HCT116 (cell line): ENCODE results near the gene KLF17. TPM values are rescaled to one million over a fixed set of nuclear protein-coding genes. Genes with fewer than 3 reads are reported as not detected.

Source experiments
- ATAC-seq: fragments of 200-7000 bp; cut with Tn5 transposase; 2 replicates; pipeline ENCODE4 v1.9.1; 2020; ENCODE audit warnings: mild to moderate bottlenecking, moderate library complexity
- BruUV-seq: library from RNA; stranded (reverse); fragments of 400-500 nt; replicated peaks from 2 replicates; lab custom pipeline; 2021; lab: Mats Ljungman, UMichigan
- CTCF ChIA-PET: fragments of 300-600 bp; sonication (Branson Sonifier 250); formaldehyde crosslinking; loops from one replicate; lab custom pipeline; 2021; ENCODE audit warnings: antibody characterized with exemption; lab: Charles Lee
- POLR2A ChIA-PET: fragments of 300-600, 350-600 bp; sonication (Branson Sonifier 250); formaldehyde crosslinking; loops from one replicate; lab custom pipeline; 2021; ENCODE audit warnings: antibody characterized with exemption; lab: Charles Lee
- RAD21 ChIA-PET, 2 experiments: fragments of 300-600 bp; sonication (Branson Sonifier 250); formaldehyde crosslinking; loops; one replicate each; lab custom pipeline; 2023; ENCODE audit warnings: low total read pairs in 2 of 2; ENCODE audit not compliant: uncharacterized antibody in 2 of 2, unreplicated experiment in 2 of 2, low non-redundant PET in 1 of 2; lab: Charles Lee
- DNase-seq: peaks from one replicate; pipeline ENCODE4 v3.0.0-alpha.2; 2010; ENCODE audit warnings: low read depth, low spot score
- H2AFZ ChIP-seq: fragments of 200-600 bp; shearing (Covaris generic), sonication (generic); 2 replicates; pipeline ENCODE4 v1.6.1; 2017; ENCODE audit warnings: low read depth, mixed run types, mixed read lengths, antibody characterized with exemption, low read length; ENCODE audit not compliant: poor library complexity, severe bottlenecking
- H3K27ac ChIP-seq: 2 replicates; pipeline ENCODE4 v1.5.1; 2012; ENCODE audit warnings: low read depth, low read length
- H3K27me3 ChIP-seq: fragments of 200-600 bp; sonication (generic); 2 replicates; pipeline ENCODE4 v1.6.1; 2016; ENCODE audit warnings: mixed run types, low read length, mixed read lengths; ENCODE audit not compliant: insufficient read depth
- H3K36me3 ChIP-seq, 2 experiments: fragments of 200-500 bp in 1 of 2; fragments of 200-600 bp in 1 of 2; sonication (Bioruptor generic) in 1 of 2; sonication (generic) in 1 of 2; 2 replicates each; pipeline versions ENCODE4 v1.5.1 to v1.6.1; 2014 to 2016; ENCODE audit warnings: low read length in 2 of 2, inconsistent platforms in 1 of 2, mixed read lengths in 1 of 2, mixed run types in 1 of 2; ENCODE audit not compliant: insufficient read depth in 2 of 2, control insufficient read depth in 1 of 2
- H3K4me1 ChIP-seq, 2 experiments: fragments of 200-600 bp in 1 of 2; sonication (generic) in 1 of 2; 2 replicates each; pipeline versions ENCODE4 v1.5.1 to v1.6.1; 2012 to 2017; ENCODE audit warnings: low read length in 2 of 2, inconsistent platforms in 1 of 2, mild to moderate bottlenecking in 1 of 2, mixed read lengths in 1 of 2, mixed run types in 1 of 2, moderate library complexity in 1 of 2; ENCODE audit not compliant: insufficient read depth in 2 of 2, control insufficient read depth in 1 of 2
- H3K4me2 ChIP-seq: fragments of 200-600 bp; sonication (generic); 2 replicates; pipeline ENCODE4 v1.6.1; 2017; ENCODE audit warnings: mixed run types, low read length, mixed read lengths
- H3K4me3 ChIP-seq, 2 experiments: fragments of 200-600 bp in 1 of 2; sonication (generic) in 1 of 2; replicated peaks in 1 of 2; 2 replicates each; pipeline ENCODE4 v1.5.1; 2011 to 2016; ENCODE audit warnings: low read length in 2 of 2, control low read depth in 1 of 2, low read depth in 1 of 2, mild to moderate bottlenecking in 1 of 2, mixed read lengths in 1 of 2, mixed run types in 1 of 2
- H3K79me2 ChIP-seq: fragments of 200-600 bp; sonication (generic); 2 replicates; pipeline ENCODE4 v1.6.1; 2017; ENCODE audit warnings: mild to moderate bottlenecking, mixed run types, low read length, moderate library complexity, mixed read lengths; ENCODE audit not compliant: insufficient read depth
- H3K9ac ChIP-seq: fragments of 200-600 bp; sonication (generic); 2 replicates; pipeline ENCODE4 v1.6.1; 2016; ENCODE audit warnings: low read length, mixed read lengths
- H3K9me2 ChIP-seq: fragments of 200-600 bp; sonication (generic), shearing (Covaris generic); 2 replicates; pipeline ENCODE4 v1.6.1; 2017; ENCODE audit warnings: mixed run types, mild to moderate bottlenecking, moderate library complexity; ENCODE audit not compliant: insufficient read depth
- H3K9me3 ChIP-seq, 2 experiments: fragments of 200-500 bp in 1 of 2; fragments of 200-600 bp in 1 of 2; sonication (Bioruptor generic) in 1 of 2; sonication (generic) in 1 of 2; 2 replicates each; pipeline ENCODE4 v1.6.1; 2014 to 2017; ENCODE audit warnings: low read length in 2 of 2, mixed read lengths in 2 of 2, inconsistent platforms in 1 of 2, low read depth in 1 of 2, mild to moderate bottlenecking in 1 of 2, mixed run types in 1 of 2, moderate library complexity in 1 of 2; ENCODE audit not compliant: control insufficient read depth in 1 of 2, insufficient read depth in 1 of 2
- H4K20me1 ChIP-seq: fragments of 200-600 bp; sonication (generic), shearing (Covaris generic); 2 replicates; pipeline ENCODE4 v1.6.1; 2017; ENCODE audit warnings: mixed run types, mild to moderate bottlenecking, moderate library complexity; ENCODE audit not compliant: insufficient read depth
- CBX3 ChIP-seq: IDR thresholded peaks from 2 replicates; pipeline ENCODE4 v1.6.1; 2012; ENCODE audit warnings: low read depth
- ELF1 ChIP-seq: IDR thresholded peaks from 2 replicates; pipeline ENCODE4 v1.6.1; 2012; ENCODE audit warnings: low read depth, borderline replicate concordance
- POLR2A ChIP-seq: IDR thresholded peaks from 2 replicates; pipeline ENCODE4 v1.7.0; 2011; ENCODE audit warnings: borderline replicate concordance; ENCODE audit not compliant: insufficient read depth, insufficient read length; ENCODE audit errors: extremely low read depth
- REST ChIP-seq: IDR thresholded peaks from 2 replicates; pipeline ENCODE4 v1.6.1; 2012; ENCODE audit warnings: low read depth
- SIN3A ChIP-seq: IDR thresholded peaks from 2 replicates; pipeline ENCODE4 v1.6.1; 2012; ENCODE audit warnings: low read depth
- TCF7L2 ChIP-seq: IDR thresholded peaks from 2 replicates; pipeline ENCODE4 v1.7.0; 2011; ENCODE audit warnings: borderline replicate concordance, inconsistent platforms; ENCODE audit not compliant: insufficient read depth, insufficient read length; ENCODE audit errors: extremely low read depth
- intact Hi-C: fragments of 100-400 bp; cut with micrococcal nuclease; formaldehyde crosslinking; loops from 2 replicates; pipeline ENCODE4 v1.10.0; 2022
- total RNA-seq: library from RNA; stranded (reverse); gene quantifications from one replicate; pipeline ENCODE4 v1.2.1, GENCODE V29; 2021; ENCODE audit not compliant: unreplicated experiment

The KLF17 gene
- total RNA-seq, 1 experiment from 2014 or later, result not detected

GRCh38 chr1:44120398-44120949, 1.9 kb downstream of the KLF17 start:
- Histone ChIP-seq H3K9ac (no peak overlapping the region), H3K36me3 (no peaks in the 10 kb centered on the region), H3K4me1 (no peaks in the 10 kb centered on the region), H4K20me1 (no peaks in the 10 kb centered on the region), H3K4me3 (no peak overlapping the region), H3K27ac (no peak overlapping the region), H3K27me3 (no peaks in the 10 kb centered on the region), H3K9me3 (no peaks in the 10 kb centered on the region), H3K9me2 (peaks cover 5% of the 10 kb centered on the region; the same call in 1 of the 2 replicates), H3K4me2 (no peak overlapping the region), H2AFZ (no peak overlapping the region), H3K79me2 (no peaks in the 10 kb centered on the region)
- no TSS peak for BruUV-seq
- ChIA-PET RAD21 (no interaction called here), POLR2A (no interaction called here), CTCF (no interaction called here)
- DNase-seq (no peak), ATAC-seq (no peak)
- TF ChIP-seq TCF7L2, result no peak
- no peak for TF ChIP-seq POLR2A
- no peak for TF ChIP-seq CBX3
- no peak for TF ChIP-seq SIN3A
- no peak for TF ChIP-seq ELF1
- no peak for TF ChIP-seq REST
- intact Hi-C loops, result no loop called here
